Measurements from ENCODE around the gene LSR.

The LSR gene

DNA sequence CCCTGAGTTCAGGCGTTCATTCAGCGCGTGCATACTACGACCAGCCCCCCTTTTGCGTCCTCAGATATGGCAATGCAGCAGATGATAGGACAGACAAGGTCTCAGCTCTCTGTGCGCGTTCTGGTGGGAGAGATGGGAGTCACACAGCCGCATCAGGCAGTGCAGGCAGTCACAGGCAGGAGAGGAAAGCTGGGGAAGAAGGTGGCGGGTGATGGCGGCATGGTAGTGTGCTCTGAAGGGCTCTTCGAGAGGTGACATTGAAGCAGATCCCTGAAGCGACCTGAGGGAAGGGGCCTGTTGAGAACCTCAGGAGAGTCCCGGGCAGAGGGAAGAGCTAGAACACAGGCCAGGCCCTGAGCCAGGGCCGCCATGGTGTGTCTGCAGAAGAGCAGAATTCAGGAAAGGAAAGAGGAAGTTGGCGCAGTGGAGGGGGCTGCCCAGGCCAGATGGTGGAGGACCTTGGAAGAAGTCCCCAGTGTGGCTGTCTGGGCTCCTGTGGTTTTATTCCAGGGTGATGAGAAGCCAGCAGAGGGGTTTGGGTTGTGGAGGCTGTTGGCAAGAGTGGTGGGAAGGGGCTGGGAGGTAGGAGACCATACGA, 23.4 kb downstream of the LSR start:
- Histone ChIP-seq H3K79me2 (ENCODE audit: insufficient read depth, low read length) (no peaks in the 10 kb centered on the region), H3F3A (ENCODE audit: insufficient read depth, low read length) (no peaks in the 10 kb centered on the region), H3K27ac (ENCODE audit: low read depth, low read length, poor library complexity, severe bottlenecking) (no peak overlapping the region), H3K9me3 (ENCODE audit: low read length) (no peaks in the 10 kb centered on the region), H3K27me3 (ENCODE audit: insufficient read depth, low read length) (no peaks in the 10 kb centered on the region), H3K4me2 (ENCODE audit: low read length) (no peak overlapping the region), H3K9ac (ENCODE audit: low read length) (no peak overlapping the region), H2AFZ (ENCODE audit: low read length) (no peak overlapping the region), H3K4me1 (ENCODE audit: insufficient read depth, low read length, severe bottlenecking) (peaks cover 6% of the 10 kb centered on the region), H3K4me3 (ENCODE audit: low read depth, low read length, poor library complexity, severe bottlenecking) (no peak overlapping the region), H3K9me2 (ENCODE audit: low read depth, low read length) (no peaks in the 10 kb centered on the region), H4K20me1 (ENCODE audit: insufficient read depth, low read length) (no peaks in the 10 kb centered on the region), H3K36me3 (ENCODE audit: insufficient read depth, low read length) (peaks cover 77% of the 10 kb centered on the region)
- TF ChIP-seq, protein P1, sequence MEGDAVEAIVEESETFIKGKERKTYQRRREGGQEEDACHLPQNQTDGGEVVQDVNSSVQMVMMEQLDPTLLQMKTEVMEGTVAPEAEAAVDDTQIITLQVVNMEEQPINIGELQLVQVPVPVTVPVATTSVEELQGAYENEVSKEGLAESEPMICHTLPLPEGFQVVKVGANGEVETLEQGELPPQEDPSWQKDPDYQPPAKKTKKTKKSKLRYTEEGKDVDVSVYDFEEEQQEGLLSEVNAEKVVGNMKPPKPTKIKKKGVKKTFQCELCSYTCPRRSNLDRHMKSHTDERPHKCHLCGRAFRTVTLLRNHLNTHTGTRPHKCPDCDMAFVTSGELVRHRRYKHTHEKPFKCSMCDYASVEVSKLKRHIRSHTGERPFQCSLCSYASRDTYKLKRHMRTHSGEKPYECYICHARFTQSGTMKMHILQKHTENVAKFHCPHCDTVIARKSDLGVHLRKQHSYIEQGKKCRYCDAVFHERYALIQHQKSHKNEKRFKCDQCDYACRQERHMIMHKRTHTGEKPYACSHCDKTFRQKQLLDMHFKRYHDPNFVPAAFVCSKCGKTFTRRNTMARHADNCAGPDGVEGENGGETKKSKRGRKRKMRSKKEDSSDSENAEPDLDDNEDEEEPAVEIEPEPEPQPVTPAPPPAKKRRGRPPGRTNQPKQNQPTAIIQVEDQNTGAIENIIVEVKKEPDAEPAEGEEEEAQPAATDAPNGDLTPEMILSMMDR (IDR thresholded peaks at IDR 0.05; ENCODE audit: low read length) = no peak
- no peak for TF ChIP-seq EZH2 (IDR thresholded peaks at IDR 0.05; ENCODE audit: borderline replicate concordance, low read length)

DNA sequence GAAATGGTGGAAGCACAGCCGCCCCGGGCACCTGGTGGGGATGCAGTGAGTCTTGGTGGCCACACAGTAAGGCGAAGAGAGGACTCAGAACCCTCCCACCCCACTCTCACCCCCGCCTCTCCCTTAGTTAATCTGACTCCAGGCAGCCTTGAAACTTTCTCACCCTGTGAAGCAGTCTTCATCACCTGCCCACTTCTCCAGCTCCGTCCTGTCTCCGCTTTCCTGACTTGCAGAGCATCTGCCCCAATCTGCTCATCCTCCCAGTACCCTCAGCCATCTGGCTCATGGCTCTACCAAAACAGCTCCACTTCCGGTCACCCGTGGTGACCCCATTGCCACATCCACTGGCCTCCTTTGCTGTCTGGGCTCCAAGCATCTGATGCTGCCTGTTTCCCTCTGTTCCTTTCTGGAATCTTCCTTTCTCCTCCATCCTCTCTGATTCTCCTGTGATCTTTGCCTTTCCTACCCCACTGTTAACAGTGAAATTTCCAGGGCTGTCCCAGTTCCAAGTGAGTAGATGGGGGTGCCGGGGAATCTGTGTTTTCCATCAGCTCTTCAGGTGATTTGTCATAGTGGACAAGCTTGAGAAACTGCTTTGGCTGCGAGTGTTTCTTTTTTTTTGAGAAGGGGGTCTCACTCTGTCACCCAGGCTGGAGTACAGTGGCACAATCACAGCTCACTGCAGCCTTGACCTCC, 24.3 kb downstream of the LSR start:
- TF ChIP-seq, protein P1 (IDR thresholded peaks at IDR 0.05; ENCODE audit: low read length) = no peak
- no peak for TF ChIP-seq EZH2 (IDR thresholded peaks at IDR 0.05; ENCODE audit: borderline replicate concordance, low read length)
- Histone ChIP-seq H3F3A (ENCODE audit: insufficient read depth, low read length) (no peaks in the 10 kb centered on the region), H3K9me3 (ENCODE audit: low read length) (no peaks in the 10 kb centered on the region), H3K4me1 (ENCODE audit: insufficient read depth, low read length, severe bottlenecking) (peaks cover 6% of the 10 kb centered on the region), H3K27me3 (ENCODE audit: insufficient read depth, low read length) (no peaks in the 10 kb centered on the region), H3K27ac (ENCODE audit: low read depth, low read length, poor library complexity, severe bottlenecking) (no peak overlapping the region), H2AFZ (ENCODE audit: low read length) (no peak overlapping the region), H4K20me1 (ENCODE audit: insufficient read depth, low read length) (no peaks in the 10 kb centered on the region), H3K9me2 (ENCODE audit: low read depth, low read length) (no peaks in the 10 kb centered on the region), H3K9ac (ENCODE audit: low read length) (no peak overlapping the region), H3K79me2 (ENCODE audit: insufficient read depth, low read length) (no peaks in the 10 kb centered on the region), H3K4me2 (ENCODE audit: low read length) (no peak overlapping the region), H3K4me3 (ENCODE audit: low read depth, low read length, poor library complexity, severe bottlenecking) (no peak overlapping the region), H3K36me3 (ENCODE audit: insufficient read depth, low read length) (peaks cover 76% of the 10 kb centered on the region)

DNA sequence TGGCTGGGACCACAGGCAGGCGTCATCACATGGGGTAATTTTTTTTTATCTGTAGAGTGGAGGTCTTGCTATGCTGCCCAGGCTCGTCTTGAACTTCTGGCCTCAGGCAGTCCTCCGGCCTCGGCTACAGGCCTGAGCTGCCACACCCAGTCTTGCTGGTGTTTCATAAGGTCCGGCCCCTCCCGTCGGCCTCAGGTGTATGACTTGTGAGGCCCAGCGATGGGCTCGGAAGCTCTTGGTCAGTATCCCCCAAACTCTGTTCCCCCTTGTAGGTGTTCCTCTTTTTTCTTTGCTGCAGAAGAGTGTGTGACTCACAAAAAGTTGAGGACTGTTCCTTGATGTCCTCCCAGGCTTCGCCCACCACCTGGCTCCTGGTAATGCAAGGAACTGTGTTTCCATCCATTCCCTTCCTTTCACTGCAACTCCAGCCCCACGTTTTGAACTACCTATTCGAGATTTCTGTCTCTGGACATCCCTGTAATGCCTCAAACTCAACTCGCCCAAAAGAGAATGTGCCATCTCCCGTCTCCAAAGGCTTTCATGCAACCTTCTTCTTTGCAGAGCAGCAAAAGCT, 25.0 kb downstream of the LSR start:
- no peaks in the 10 kb centered on the region for H3K27me3 ChIP-seq (ENCODE audit: insufficient read depth, low read length)
- no peaks in the 10 kb centered on the region for H3K9me2 ChIP-seq (ENCODE audit: low read depth, low read length)
- no peaks in the 10 kb centered on the region for H3K79me2 ChIP-seq (ENCODE audit: insufficient read depth, low read length)
- no peaks in the 10 kb centered on the region for H3K9me3 ChIP-seq (ENCODE audit: low read length)
- H3K4me1 ChIP-seq (ENCODE audit: insufficient read depth, low read length, severe bottlenecking) = peaks cover 6% of the 10 kb centered on the region
- H3K36me3 ChIP-seq (ENCODE audit: insufficient read depth, low read length) = peaks cover 81% of the 10 kb centered on the region
- H3K4me3 ChIP-seq (ENCODE audit: low read depth, low read length, poor library complexity, severe bottlenecking) = no peak overlapping the region
- no peaks in the 10 kb centered on the region for H3F3A ChIP-seq (ENCODE audit: insufficient read depth, low read length)
- H2AFZ ChIP-seq (ENCODE audit: low read length) = no peak overlapping the region
- no peaks in the 10 kb centered on the region for H4K20me1 ChIP-seq (ENCODE audit: insufficient read depth, low read length)
- H3K9ac ChIP-seq (ENCODE audit: low read length) = no peak overlapping the region
- H3K4me2 ChIP-seq (ENCODE audit: low read length) = no peak overlapping the region
- TF ChIP-seq, protein P1 (IDR thresholded peaks at IDR 0.05; ENCODE audit: low read length) = no peak
- no peak for TF ChIP-seq EZH2 (IDR thresholded peaks at IDR 0.05; ENCODE audit: borderline replicate concordance, low read length)
- H3K27ac ChIP-seq (ENCODE audit: low read depth, low read length, poor library complexity, severe bottlenecking) = no peak overlapping the region
